NCI-H1417 (cell line): ENCODE results near the gene SLC46A1.

ENCODE experiments used
- DNase-seq, 3 experiments: peaks; one replicate each; lab custom pipeline; 2025; lab: John Stamatoyannopoulos, UW

SLC46A1 gene

DNA sequence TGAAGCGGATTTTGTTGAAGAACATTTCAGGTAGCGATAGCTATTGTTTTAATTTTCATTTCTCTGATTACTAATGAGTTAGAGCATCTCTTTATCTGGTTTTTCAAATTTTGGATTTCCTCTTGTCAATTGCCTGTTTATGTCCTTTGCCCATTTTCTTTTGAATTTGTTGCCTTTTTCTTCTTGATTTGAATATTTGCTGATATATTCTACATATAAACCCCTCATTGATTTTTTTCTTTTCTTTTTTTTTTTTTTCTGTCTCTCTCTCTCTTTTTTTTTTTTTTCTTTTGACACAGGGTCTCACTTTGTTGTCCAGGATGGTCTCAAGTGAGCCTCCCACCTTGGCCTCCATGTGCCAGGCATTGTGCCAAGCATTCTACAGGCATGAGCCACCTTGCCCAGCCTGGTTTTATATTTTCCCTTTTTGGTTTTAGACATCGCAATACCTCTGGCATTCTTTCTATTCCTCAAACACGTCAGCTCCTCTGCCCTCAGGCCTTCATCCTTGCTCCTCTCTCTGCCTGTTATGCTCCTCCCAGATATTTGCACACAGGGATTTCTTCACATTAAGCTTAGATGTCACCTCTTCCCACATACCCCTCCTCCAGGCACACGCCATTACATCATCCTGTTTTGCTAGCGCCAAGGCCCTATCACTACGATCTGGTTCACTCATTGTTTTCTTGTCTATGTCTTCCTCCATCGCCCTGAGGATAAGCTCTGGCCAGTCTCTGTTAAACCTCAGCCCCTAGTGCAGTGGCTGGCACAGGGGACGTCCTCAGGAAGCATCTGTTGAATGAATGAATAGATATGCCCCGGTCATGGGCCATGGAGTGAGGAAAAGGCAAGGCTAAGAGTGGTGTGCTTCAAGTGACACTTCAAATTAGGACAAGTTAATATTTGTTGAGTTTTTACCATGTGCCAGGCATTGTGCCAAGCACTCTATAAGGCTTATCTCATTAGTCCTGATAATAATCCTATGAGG is 25.9 kb downstream of the SLC46A1 start:
- no peak for DNase-seq

DNA sequence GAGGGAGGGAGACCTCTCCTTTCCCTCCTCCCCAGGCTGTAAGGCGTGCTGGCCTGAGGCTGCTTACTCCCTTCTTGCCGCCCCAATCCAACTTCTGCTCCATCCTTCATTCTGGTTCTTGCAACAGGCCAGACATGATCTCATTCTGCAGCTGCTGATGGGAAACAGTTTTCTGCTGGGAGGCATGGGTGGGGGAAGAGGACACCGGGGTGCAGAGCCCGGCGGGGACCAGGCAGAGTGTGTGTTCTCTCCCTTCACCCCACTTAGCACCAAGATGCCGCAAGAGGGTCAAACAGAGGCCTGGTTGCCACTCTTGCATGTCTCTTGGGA is 33.1 kb downstream of the SLC46A1 start:
- DNase-seq = no peak

DNA sequence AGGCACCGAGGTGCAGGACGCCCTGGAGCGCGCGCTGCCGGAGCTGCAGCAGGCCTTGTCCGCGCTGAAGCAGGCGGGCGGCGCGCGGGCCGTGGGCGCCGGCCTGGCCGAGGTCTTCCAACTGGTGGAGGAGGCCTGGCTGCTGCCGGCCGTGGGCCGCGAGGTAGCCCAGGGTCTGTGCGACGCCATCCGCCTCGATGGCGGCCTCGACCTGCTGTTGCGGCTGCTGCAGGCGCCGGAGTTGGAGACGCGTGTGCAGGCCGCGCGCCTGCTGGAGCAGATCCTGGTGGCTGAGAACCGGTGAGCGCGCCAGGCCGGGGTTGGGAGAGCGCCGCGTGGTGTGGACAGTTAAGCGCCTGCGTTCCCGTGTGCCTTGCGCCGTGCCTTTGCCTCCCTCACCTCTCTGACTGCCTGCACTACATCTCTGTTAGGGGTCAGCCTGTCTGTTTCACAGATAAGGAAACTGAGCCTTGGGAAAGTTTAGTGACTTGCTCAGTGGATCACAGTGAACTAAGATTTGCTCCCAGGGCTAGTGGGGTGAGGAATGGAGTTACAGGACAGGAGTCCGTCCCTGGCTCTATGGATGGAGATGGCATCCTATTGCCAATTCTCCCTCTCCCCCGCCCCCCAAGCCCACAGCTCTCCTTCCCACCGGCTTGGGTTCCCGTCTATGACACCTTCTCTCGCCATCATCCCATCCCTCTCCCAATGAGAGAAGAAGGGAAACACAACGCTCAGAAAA is 33.6 kb downstream of the SLC46A1 start:
- DNase-seq = peak; percentile 39 to 70 (median 42)

DNA sequence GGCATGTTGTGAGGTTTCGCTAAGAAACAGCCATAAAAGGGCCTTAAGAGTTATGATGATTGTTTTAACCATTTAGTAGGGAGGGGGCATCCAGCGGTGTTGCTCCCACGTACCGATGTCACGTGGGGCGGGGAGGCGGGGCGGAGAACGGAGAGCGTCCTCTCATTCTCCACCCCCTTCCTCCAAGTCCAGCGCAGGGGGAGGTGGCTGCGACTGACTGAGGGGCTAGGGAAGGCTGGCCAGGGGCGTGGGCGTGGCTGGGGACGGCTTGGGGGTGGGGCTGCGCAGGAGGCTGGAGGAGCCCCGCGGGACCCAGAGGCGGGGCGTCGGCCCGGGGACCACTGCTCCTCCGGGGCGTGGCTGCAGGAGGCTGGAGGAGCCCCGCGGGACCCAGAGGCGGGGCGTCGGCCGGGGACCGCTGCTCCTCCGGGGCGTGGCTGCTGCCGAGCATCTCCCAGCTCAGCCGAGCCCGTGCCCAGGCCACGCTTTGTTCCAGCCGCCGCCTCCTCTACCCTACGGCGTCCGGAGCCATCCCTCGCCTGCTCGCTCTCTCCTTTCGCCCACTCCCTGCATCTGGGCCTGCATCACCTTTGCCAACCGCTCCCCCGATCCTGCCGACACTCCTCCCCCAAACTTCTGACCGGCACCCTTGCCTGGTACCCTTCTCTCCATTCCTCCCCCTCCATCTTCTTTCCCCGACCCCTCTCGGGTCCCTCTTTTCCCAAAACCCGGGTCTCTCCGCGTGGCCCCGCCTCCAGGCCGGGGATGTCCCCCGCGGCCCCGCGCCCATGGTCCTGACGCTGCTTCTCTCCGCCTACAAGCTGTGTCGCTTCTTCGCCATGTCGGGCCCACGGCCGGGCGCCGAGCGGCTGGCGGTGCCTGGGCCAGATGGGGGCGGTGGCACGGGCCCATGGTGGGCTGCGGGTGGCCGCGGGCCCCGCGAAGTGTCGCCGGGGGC is 34.5 kb downstream of the SLC46A1 start, which contains the start of gene SARM1:
Gene SARM1 (plus strand): TSS at position 450 of the 958 bp plus-strand sequence. CDS start 339 bp downstream, at position 789.
- DNase-seq = peak; percentile 90 to 97 (median 93)

DNA sequence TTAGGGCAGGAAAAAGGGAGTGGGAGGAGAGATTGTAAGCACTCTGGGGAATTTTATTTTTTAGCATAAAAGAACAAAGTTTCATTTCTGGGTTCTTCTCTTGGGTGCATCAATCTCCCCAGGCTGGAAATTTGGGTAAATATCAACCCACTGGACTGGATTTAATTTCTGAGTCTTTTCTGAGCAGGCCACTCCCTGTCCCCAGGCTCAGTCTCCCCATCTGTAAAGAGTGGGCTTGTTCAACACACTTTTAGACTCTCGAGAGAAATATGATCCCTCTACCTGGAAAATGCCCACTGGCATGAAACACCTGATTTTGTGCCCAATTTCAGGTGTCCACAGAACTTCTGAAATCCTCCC is 35.3 kb downstream of the SLC46A1 start:
- DNase-seq = no peak

DNA sequence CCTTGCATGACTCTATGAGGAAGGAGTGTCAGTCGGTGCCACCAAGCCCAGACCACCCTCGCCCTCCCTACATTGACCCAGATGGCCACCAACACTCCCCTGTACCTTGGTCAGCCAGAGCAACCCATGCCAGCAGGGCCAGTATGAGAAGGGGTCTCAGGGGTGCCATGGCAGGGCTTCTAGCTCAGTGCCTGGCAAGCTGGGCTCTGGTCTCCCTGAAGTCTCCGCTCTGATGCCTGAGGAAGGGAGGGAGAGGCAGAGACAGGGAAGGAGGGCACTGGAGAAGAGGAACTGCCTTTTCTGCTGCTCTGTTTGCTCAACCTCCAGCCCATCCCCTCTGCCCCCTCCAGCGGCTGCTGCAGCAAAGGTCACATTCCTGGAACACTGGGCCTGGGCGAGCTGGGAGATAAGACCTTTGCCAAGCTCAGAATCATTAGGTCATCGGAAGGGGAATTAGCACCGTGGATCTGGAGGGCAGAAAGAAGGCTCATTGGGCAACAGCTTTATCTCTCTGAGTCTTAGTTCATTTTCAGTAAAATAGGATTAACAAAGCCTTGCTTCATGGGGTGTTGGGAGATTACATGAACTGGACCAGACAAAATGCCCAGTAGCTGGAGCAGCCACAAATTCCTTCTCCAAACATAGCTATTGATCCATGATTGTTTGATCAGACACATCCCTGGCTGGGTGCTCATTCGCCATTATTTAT is 35.8 kb downstream of the SLC46A1 start, which contains the start of gene VTN:
Gene VTN (minus strand): TSS at position 273 of the 709 bp plus-strand sequence. CDS start 104 bp downstream, at position 169.
- peak in 2 of 3 experiments; percentile 19 to 38 for DNase-seq

DNA sequence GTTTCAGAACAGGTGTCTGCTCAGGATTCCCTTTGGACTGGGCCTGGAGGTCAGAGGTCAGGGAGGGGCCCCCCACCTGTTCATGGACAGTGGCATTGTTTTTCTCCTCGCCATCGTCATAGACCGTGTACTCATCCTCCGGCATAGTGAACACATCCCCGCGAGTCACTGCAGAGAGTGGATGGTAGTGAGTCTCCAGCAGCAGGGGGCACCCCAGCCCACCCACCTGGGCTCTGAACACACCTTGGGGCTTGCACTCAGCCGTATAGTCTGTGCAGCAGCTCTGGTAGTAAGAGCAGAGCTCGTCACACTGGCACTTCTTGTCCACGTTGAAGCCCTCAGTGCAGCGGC is 36.4 kb downstream of the SLC46A1 start:
- DNase-seq = no peak

DNA sequence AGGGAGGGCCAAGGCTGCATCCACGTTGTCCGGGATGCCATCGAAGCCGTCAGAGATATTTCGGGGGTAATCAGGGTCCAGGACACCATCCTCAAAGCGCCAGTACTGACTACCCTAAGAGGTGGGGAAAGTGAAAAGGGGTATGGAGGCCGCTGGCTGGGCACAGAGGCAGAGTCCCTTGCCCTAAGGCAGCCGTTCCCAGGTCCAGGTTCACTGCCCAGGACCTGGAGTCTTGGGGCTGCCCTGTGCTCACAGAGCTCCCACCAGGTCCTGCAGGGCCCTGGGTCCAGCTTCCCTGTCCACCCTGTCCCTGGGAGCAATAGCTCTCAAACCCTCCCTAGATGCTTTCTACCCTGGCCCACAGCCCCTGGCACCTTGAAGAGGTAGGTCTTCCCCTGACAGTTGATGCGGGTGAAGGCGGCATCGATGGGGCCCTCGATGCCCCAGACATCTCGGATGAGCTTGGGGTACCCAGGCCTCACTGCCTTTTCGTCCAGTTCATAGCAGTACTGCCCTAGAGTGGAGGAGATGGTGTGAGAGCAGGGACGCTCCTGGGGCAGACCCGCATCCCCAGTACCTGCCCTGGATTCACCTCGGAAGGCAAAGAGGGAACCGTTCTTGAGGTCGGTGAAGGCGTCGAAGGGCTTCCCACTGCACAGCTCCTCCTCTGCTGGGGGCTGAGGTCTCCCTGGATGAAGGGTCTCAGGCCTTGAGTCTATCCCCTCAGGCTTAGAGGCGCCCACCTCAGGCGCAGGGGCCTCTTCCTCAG is 36.9 kb downstream of the SLC46A1 start:
- DNase-seq = no peak

DNA sequence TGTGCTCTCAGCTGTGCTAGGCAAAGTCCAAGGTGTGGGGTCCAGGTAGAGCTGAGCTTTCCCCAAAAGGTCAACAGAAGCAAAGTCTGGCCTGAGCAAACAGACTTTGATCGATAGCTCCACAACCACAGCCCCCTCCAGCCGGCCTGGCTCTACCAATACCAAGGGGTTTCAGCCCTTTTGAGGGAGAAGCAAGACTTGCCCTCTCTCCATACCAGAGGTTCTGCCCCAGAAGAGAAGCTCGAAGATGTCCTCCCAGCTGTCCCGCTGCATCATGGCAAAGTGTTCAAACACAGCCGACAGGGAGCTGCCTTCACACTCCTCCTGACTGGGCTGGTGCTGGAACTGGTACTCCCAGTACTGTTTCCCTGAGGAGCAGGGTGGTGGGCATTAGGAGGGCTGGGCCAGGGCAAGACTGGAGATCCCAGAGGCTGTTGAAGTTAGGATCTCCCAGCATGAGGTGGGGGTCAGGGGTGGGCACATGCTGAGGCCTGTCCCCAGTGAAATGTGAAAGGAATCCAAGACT is 37.6 kb downstream of the SLC46A1 start:
- no peak for DNase-seq

DNA sequence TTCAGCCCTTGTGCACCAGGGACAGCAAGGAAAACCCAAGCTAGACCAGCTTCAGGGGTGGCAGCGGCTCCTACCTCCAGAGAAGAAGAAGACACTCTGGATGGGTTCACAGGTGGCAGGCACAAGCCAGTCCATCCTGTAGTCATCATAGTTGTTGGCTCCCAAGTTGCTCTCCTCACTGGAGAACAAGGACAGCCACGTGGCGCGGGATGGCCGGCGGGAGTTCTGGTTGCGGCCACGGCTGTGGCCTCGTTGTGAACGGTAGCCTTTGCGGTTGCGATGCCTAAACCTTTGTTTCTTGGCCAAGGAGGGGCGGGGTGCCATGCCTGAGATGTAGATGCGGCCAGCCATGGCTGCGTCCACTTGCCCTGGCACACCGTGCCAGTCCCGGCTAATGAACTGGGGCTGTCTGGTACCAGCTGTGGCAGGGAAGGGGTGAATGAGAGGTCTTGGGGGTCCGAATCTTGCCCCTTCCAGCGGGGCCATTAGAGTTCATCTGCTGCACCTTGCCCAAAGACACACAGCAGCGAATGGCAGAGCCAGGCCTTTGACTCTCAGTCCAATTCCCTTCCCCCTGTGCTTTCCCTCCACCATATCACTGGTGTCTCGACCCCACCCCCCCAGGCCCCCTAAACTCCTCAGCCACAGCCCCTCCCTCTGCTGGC is 38.2 kb downstream of the SLC46A1 start:
- DNase-seq = no peak

DNA sequence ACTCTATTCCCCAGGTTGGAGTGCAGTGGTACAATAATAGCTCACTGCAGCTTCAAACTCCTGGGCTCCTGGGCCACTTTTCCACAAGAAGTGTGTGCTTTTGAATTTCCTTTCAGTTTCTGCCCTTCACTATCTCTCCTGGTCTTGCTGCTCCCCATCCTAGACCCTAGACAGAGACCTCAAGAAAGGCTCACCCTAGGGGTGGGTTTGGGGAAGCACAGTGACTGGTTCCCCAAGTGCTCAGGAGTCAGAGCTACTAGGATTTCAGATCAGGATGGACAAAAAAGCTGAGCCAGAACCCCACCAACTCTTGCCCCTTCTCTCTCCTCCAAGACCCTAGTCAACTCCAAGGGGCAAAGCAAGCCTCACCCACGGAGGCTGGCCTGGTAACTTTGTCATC is 39.4 kb downstream of the SLC46A1 start:
- no peak for DNase-seq

DNA sequence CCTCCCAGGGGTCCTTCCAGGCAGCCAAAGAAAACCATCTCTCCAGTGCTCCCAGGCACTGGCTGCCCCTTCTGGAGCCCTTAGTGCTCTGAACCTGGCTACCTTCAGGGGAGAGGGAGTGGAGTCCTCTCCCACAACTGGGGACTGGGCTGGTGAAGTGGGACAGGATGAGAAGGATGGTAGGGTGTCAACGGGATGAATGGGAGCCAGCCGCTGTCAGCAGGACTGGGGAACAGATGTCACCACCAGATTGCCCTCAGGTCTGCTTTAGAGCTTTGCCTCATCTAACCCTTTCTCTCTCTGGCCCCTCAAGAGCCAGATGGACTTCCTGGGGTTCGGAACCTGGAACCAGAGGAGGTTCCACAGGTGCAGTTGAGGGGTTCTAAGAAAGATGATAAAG is 40.5 kb downstream of the SLC46A1 start:
- DNase-seq = no peak

DNA sequence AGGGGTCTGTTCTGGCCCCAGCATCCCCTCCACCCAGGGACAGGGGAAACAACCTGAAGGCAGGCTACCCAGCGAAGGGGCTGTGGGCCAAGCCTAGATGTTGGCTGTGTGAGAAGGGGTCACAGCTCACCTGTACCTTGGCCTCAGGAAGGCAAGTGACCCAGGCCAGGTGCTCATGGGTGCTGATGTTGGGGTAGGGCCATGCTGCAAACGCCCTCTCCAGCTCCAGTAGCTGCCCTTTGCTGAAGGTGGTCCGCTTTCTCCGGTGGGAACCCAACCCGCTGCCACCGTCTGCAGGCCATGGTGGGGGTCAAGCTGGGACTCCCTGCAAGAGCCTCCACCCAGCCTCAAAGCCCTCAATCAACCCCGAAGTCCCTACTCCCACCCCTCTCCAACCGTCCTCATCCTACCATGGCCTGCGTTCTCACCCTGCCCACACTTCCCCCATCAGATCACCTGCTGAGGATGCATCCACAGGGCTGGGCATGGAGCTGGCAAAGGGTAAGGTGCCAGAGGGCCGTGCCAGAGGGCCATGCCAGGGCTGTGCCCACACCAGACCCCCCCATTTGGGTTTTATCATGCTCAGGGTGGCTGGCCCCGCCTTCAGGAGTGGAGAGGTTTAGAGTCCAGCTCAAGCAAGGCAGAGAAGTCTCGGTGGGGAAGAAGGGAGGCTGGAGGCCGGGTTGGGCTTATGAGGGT is 41.2 kb downstream of the SLC46A1 start, which contains the start of gene SEBOX:
Gene SEBOX (minus strand): TSS at position 535 of the 699 bp plus-strand sequence. CDS start 48 bp downstream, at position 487.
- DNase-seq = no peak

DNA sequence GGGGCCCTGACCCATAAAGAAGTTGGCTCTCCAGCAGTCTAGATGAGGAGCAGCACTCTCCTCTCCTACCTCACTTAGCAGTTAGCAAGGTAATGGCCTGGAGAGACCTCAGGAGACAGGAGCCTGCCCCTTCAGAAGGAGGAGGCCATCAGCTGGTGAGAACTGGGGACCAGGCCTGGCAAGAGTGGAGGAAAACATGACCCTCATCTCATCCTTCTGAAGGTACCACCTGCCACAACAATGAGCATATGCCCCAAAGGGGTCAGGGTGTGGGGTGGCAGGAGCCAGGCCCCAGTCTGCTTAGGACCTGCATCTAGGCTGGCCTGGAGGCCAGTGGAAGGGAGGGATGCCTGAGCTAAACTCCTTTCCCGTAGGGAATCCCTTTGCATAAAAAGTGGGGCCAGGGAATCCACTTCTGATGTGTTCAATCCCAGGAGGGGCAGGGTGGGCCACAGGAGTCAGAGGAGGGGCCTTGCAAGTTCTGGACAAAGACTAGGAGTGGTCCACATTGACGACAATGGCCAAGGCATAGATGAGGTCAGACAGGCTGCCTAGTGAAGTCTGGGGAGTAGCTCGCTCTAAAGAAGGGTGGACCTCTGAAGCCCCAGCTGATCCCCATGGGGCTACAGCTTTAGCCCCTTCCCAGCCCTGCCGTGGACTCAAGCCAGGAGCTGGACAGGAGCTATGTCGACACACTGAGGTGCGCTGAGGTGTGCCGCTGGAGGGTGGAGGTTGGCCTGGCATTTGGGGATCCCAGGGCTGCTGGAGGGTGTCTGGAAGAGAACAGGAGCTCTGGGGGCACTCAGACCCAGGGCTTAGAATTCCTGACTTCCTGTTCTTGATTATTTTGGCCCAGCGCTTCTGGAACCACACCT is 42.0 kb downstream of the SLC46A1 start:
- DNase-seq = no peak

DNA sequence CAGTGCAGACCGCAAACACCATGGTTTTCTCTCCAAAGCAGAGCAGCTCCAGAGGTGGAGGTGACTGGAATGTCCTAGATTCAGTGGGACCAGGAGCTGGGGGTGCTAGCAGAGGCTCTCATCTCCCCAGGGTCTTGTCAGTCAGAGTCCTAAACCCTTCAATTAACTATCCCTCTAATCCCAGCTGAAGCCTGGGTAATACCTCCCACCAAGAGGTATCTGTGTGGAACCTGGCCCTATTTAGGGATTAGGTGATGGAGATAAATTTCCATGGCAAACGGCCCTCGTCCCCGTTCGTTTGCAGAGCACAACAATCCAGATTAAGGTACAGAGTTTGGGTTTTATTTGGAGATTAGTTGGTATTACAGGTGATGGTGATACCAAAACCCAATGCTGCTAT is 42.8 kb downstream of the SLC46A1 start:
- DNase-seq = no peak

DNA sequence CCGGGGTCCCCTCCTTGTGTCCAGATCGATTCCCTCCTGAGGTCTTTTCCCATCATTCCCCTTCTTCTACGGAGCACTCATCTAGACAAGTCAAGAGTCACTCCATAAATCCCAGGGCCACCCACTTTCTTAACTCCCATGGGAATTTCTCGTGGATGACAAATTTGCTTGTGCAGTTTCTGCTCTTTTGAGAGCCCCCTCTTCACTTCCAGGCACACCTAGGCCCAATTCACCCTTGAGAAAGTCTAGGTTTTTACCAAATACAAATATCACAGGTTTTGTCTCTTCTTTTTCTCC is 48.2 kb downstream of the SLC46A1 start:
- DNase-seq = no peak

DNA sequence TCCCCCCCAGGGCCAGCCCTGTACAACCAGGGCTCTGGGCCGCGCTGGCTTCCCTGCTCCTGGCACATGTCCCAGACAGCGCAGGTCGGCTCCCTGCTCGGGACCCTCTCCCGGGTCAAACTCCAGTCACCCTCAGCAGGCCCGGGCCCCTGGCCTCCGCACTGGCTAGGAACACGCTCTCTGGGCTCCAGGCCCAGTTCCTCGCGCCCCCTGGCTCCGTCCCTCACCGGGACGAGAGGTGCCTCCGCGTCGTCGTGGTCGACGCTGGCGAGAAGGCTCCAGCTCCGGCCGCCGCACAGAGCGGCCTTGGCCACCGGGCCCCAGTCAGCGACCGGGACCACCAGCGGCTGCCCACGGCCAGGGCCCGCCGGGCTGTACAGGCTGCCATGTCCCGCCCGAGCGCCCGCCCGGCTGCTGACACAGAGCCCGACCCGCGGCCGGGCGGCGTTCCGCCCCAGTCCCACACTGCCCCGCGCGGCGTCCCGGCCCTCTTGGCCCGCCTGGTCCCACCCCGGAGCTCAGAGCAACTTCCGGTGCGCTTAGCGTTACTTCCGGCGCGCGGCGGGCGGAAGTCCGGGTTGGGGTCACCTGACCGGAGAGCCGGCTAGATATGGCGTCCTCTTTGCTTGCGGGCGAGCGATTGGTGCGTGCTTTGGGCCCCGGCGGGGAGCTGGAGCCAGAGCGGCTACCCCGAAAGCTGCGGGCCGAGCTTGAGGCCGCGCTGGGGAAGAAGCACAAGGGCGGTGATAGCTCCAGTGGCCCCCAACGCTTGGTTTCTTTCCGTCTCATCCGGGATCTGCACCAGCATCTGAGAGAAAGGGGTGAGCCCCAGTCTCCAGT is 48.7 kb downstream of the SLC46A1 start, which contains the start of gene POLDIP2:
Gene POLDIP2 (minus strand): TSS at position 467 of the 840 bp plus-strand sequence. CDS start 79 bp downstream, at position 388.
- peak; percentile 93 to 95 (median 95) for DNase-seq
